Urinary bladder (tissue), 4 donors: ENCODE results near the gene SCN8A. TPM values are rescaled to one million over a fixed set of nuclear protein-coding genes. Genes with fewer than 3 reads are reported as not detected.
"Not testable (repeated sequence)": the region's sequence is repeated elsewhere in the genome, so short reads cannot be mapped to it uniquely, and the experiment has no call there.

Source experiments
- DNase-seq: peaks from one replicate; pipeline ENCODE4 v3.0.0-alpha.2; 2015; ENCODE audit errors: extremely low spot score
- H3K27ac ChIP-seq: one replicate; pipeline ENCODE4 v1.5.1; 2013; ENCODE audit warnings: low read depth, mild to moderate bottlenecking, moderate library complexity
- H3K36me3 ChIP-seq: one replicate; pipeline ENCODE4 v1.6.1; 2013; ENCODE audit warnings: mild to moderate bottlenecking, moderate library complexity; ENCODE audit not compliant: insufficient read depth
- H3K4me1 ChIP-seq: one replicate; pipeline ENCODE4 v1.6.1; 2013; ENCODE audit warnings: mild to moderate bottlenecking, moderate library complexity; ENCODE audit not compliant: insufficient read depth
- H3K4me3 ChIP-seq: one replicate; pipeline ENCODE4 v1.5.1; 2013; ENCODE audit warnings: low read depth, low read length
- WGBS: extraction: QIAGEN DNeasy Blood & Tissue Kit; methylation state at CpG from one replicate; pipeline ENCODE4 v1.1.7; 2013; 5-methylcytosine and 5-hydroxymethylcytosine counted together
- polyA plus RNA-seq: library from polyadenylated mRNA; stranded (reverse); fragments of 200-250 nt; gene quantifications from one replicate; pipeline ENCODE4 v1.2.3, GENCODE V29; 2013
- total RNA-seq: library from RNA; depleted of rRNA; stranded (reverse); fragments of >200 nt; gene quantifications from one replicate; pipeline ENCODE4 v1.2.3, GENCODE V29; 2014
- donor health status: healthy with polysubstance abuse.
- donor health status: healthy.

Gene SCN8A
- total and polyA plus RNA-seq, 2 donors: 0.23 to 2.6 TPM

GRCh38 chr12:51632623-51633022, 41.6 kb downstream of the SCN8A start:
- DNase-seq: no peak
- Histone ChIP-seq H3K27ac (no peak overlapping the region), H3K36me3 (no peaks in the 10 kb centered on the region), H3K4me1 (no peaks in the 10 kb centered on the region), H3K4me3 (no peak overlapping the region)
- WGBS: 53% methylated on average over 2 of the region's 2 CpGs

GRCh38 chr12:51635346-51635745, 44.3 kb downstream of the SCN8A start:
- Histone ChIP-seq H3K4me3 (no peak overlapping the region), H3K4me1 (no peaks in the 10 kb centered on the region), H3K27ac (no peak overlapping the region), H3K36me3 (no peaks in the 10 kb centered on the region)
- no peak for DNase-seq
- 92% methylated on average over 1 of the region's 1 CpG for WGBS

- Histone ChIP-seq H3K27ac (no peak overlapping the region), H3K4me1 (no peaks in the 10 kb centered on the region), H3K4me3 (no peak overlapping the region), H3K36me3 (no peaks in the 10 kb centered on the region)
- WGBS: 82% methylated on average over 3 of the region's 3 CpGs
- DNase-seq: no peak
These were observed 45.5 kb downstream of the SCN8A start for GRCh38 chr12:51636581-51636980.

GRCh38 chr12:51636986-51637385, 46.0 kb downstream of the SCN8A start:
- WGBS: 71% methylated on average over 1 of the region's 1 CpG
- H3K4me3 ChIP-seq: no peak overlapping the region
- H3K36me3 ChIP-seq: no peaks in the 10 kb centered on the region
- H3K27ac ChIP-seq: no peak overlapping the region
- DNase-seq: no peak
- no peaks in the 10 kb centered on the region for H3K4me1 ChIP-seq

- 93% methylated on average over 5 of the region's 5 CpGs for WGBS
- no peak overlapping the region for H3K4me3 ChIP-seq
- DNase-seq: no peak
- no peaks in the 10 kb centered on the region for H3K36me3 ChIP-seq
- H3K4me1 ChIP-seq: no peaks in the 10 kb centered on the region
- H3K27ac ChIP-seq: no peak overlapping the region
These were observed 48.3 kb downstream of the SCN8A start for GRCh38 chr12:51639361-51639760.

- Histone ChIP-seq H3K4me3 (no peak overlapping the region), H3K36me3 (no peaks in the 10 kb centered on the region), H3K27ac (no peak overlapping the region), H3K4me1 (no peaks in the 10 kb centered on the region)
- DNase-seq: no peak
These were observed 51.3 kb downstream of the SCN8A start for GRCh38 chr12:51642286-51642685.

- WGBS: 79% methylated on average over 1 of the region's 1 CpG
- Histone ChIP-seq H3K4me1 (no peaks in the 10 kb centered on the region), H3K27ac (no peak overlapping the region), H3K36me3 (no peaks in the 10 kb centered on the region), H3K4me3 (no peak overlapping the region)
- no peak for DNase-seq
These were observed 52.9 kb downstream of the SCN8A start for GRCh38 chr12:51643951-51644350.

- H3K4me1 ChIP-seq, DNase-seq, H3K27ac ChIP-seq, H3K4me3 ChIP-seq, H3K36me3 ChIP-seq: not testable (repeated sequence)
- 94% methylated on average over 18 of the region's 23 CpGs for WGBS
These were observed 53.7 kb downstream of the SCN8A start for GRCh38 chr12:51644691-51645090.

- no peak overlapping the region for H3K27ac ChIP-seq
- no peaks in the 10 kb centered on the region for H3K36me3 ChIP-seq
- no peak overlapping the region for H3K4me3 ChIP-seq
- no peaks in the 10 kb centered on the region for H3K4me1 ChIP-seq
- no peak for DNase-seq
- 90% methylated on average over 2 of the region's 2 CpGs for WGBS
These were observed 54.9 kb downstream of the SCN8A start for GRCh38 chr12:51645961-51646360.

- Histone ChIP-seq H3K4me3 (no peak overlapping the region), H3K36me3 (no peaks in the 10 kb centered on the region), H3K27ac (no peak overlapping the region), H3K4me1 (no peaks in the 10 kb centered on the region)
- no peak for DNase-seq
- WGBS: 53% methylated on average over 4 of the region's 4 CpGs
These were observed 56.6 kb downstream of the SCN8A start for GRCh38 chr12:51647647-51648046.

GRCh38 chr12:51653431-51653830, 62.4 kb downstream of the SCN8A start:
- no peak for DNase-seq
- no peak overlapping the region for H3K27ac ChIP-seq
- H3K4me3 ChIP-seq: no peak overlapping the region
- no peaks in the 10 kb centered on the region for H3K4me1 ChIP-seq
- no peaks in the 10 kb centered on the region for H3K36me3 ChIP-seq

GRCh38 chr12:51661199-51661598, 70.2 kb downstream of the SCN8A start:
- WGBS: 87% methylated on average over 3 of the region's 3 CpGs
- no peak for DNase-seq
- Histone ChIP-seq H3K36me3 (no peaks in the 10 kb centered on the region), H3K4me3 (no peak overlapping the region), H3K4me1 (no peaks in the 10 kb centered on the region), H3K27ac (no peak overlapping the region)

- H3K4me3 ChIP-seq: no peak overlapping the region
- H3K36me3 ChIP-seq: no peaks in the 10 kb centered on the region
- H3K27ac ChIP-seq: no peak overlapping the region
- H3K4me1 ChIP-seq: no peaks in the 10 kb centered on the region
- no peak for DNase-seq
- WGBS: 68% methylated on average over 4 of the region's 4 CpGs
These were observed 70.8 kb downstream of the SCN8A start for GRCh38 chr12:51661836-51662235.

GRCh38 chr12:51662728-51663154, 71.7 kb downstream of the SCN8A start:
- no peak for DNase-seq
- WGBS: 86% methylated on average over 11 of the region's 11 CpGs
- H3K27ac ChIP-seq: no peak overlapping the region
- no peak overlapping the region for H3K4me3 ChIP-seq
- H3K36me3 ChIP-seq: no peaks in the 10 kb centered on the region
- H3K4me1 ChIP-seq: no peaks in the 10 kb centered on the region

GRCh38 chr12:51663390-51663789, 72.4 kb downstream of the SCN8A start:
- no peaks in the 10 kb centered on the region for H3K4me1 ChIP-seq
- no peak overlapping the region for H3K27ac ChIP-seq
- DNase-seq: no peak
- no peaks in the 10 kb centered on the region for H3K36me3 ChIP-seq
- no peak overlapping the region for H3K4me3 ChIP-seq
